CD14-positive monocyte (primary cell): Measurements from ENCODE around the gene ABHD5. TPM values are rescaled to one million over a fixed set of nuclear protein-coding genes. Genes with fewer than 3 reads are reported as not detected.

ENCODE experiments used
- DNase-seq, 3 donors: peaks; one replicate each; pipeline ENCODE4 v3.0.0-alpha.2; 2011 to 2022
- H2AFZ ChIP-seq: 2 replicates; pipeline ENCODE4 v1.6.0; 2012; ENCODE audit warnings: mild to moderate bottlenecking, low read depth, low read length, inconsistent platforms; ENCODE audit not compliant: insufficient read depth, poor library complexity, severe bottlenecking
- H3K27ac ChIP-seq, 2 donors: 1 replicate in 1 of 2; 2 replicates in 1 of 2; pipeline ENCODE4 v1.5.1; 2012 to 2013; ENCODE audit warnings: low read length in 2 of 2, control low read depth in 1 of 2, inconsistent platforms in 1 of 2, low read depth in 1 of 2, mild to moderate bottlenecking in 1 of 2
- H3K27me3 ChIP-seq, 2 donors: one replicate each; pipeline versions ENCODE4 v1.6.0 to v1.6.1; 2011 to 2013; ENCODE audit warnings: low read length in 2 of 2; ENCODE audit not compliant: control insufficient read depth in 2 of 2, insufficient read depth in 2 of 2
- H3K36me3 ChIP-seq, 2 donors: replicated peaks in 1 of 2; 1 replicate in 1 of 2; 2 replicates in 1 of 2; pipeline versions ENCODE4 v1.5.1 to v1.6.1; 2012 to 2013; ENCODE audit warnings: low read length in 2 of 2, control low read depth in 1 of 2, inconsistent platforms in 1 of 2, mild to moderate bottlenecking in 1 of 2; ENCODE audit not compliant: insufficient read depth in 2 of 2, control insufficient read depth in 1 of 2
- H3K4me1 ChIP-seq, 2 donors: 1 replicate in 1 of 2; 2 replicates in 1 of 2; pipeline versions ENCODE4 v1.5.1 to v1.6.1; 2012 to 2013; ENCODE audit warnings: low read length in 2 of 2, control low read depth in 1 of 2, inconsistent platforms in 1 of 2, mild to moderate bottlenecking in 1 of 2, moderate library complexity in 1 of 2; ENCODE audit not compliant: insufficient read depth in 2 of 2, control insufficient read depth in 1 of 2
- H3K4me2 ChIP-seq: replicated peaks from 2 replicates; pipeline ENCODE3; 2012; ENCODE audit warnings: low read length, moderate library complexity, mild to moderate bottlenecking; ENCODE audit not compliant: poor library complexity, severe bottlenecking; ENCODE audit errors: extremely low read depth
- H3K4me3 ChIP-seq, 3 experiments: fragments of 200-600 bp in 1 of 3; sonication (generic) in 1 of 3; replicated peaks in 1 of 3; 1 replicate in 2 of 3; 2 replicates in 1 of 3; pipeline ENCODE4 v1.5.1; 2011 to 2013; ENCODE audit warnings: low read length in 3 of 3, mild to moderate bottlenecking in 3 of 3, control low read depth in 2 of 3, low read depth in 2 of 3, inconsistent platforms in 1 of 3, moderate library complexity in 1 of 3
- H3K79me2 ChIP-seq: 2 replicates; pipeline ENCODE4 v1.6.0; 2012; ENCODE audit warnings: mild to moderate bottlenecking, control low read depth, inconsistent platforms, low read length, moderate library complexity; ENCODE audit not compliant: insufficient read depth
- H3K9ac ChIP-seq: 2 replicates; pipeline ENCODE4 v1.6.0; 2017; ENCODE audit warnings: low read length, mild to moderate bottlenecking; ENCODE audit not compliant: insufficient read depth, poor library complexity, severe bottlenecking
- H3K9me3 ChIP-seq, 2 donors: replicated peaks in 1 of 2; 1 replicate in 1 of 2; 2 replicates in 1 of 2; pipeline versions ENCODE4 v1.5.1 to v1.6.1; 2012 to 2013; ENCODE audit warnings: low read length in 2 of 2, control low read depth in 1 of 2; ENCODE audit not compliant: control insufficient read depth in 1 of 2, insufficient read depth in 1 of 2
- H4K20me1 ChIP-seq: 2 replicates; pipeline ENCODE4 v1.6.0; 2012; ENCODE audit warnings: mild to moderate bottlenecking, low read length, control low read depth, moderate library complexity; ENCODE audit not compliant: insufficient read depth
- H3K27ac Mint-ChIP-seq, 7 donors: one replicate each; pipeline ENCODE4 v1.8.0; 2020; ENCODE audit warnings: mild to moderate bottlenecking in 7 of 7, mixed read lengths in 7 of 7, moderate library complexity in 6 of 7, inconsistent platforms in 2 of 7
- H3K27me3 Mint-ChIP-seq, 3 donors: one replicate each; pipeline ENCODE4 v1.8.0; 2021 to 2022; ENCODE audit warnings: low read depth in 3 of 3, mild to moderate bottlenecking in 3 of 3, mixed read lengths in 3 of 3, moderate library complexity in 3 of 3, inconsistent platforms in 1 of 3
- H3K36me3 Mint-ChIP-seq, 2 donors: one replicate each; pipeline ENCODE4 v1.8.0; 2020; ENCODE audit warnings: mixed read lengths in 2 of 2, inconsistent platforms in 1 of 2, mild to moderate bottlenecking in 1 of 2
- H3K4me1 Mint-ChIP-seq: one replicate; pipeline ENCODE4 v1.8.0; 2020; ENCODE audit warnings: mild to moderate bottlenecking, mixed read lengths
- H3K4me3 Mint-ChIP-seq, 2 donors: one replicate each; pipeline ENCODE4 v1.8.0; 2020; ENCODE audit warnings: mild to moderate bottlenecking in 2 of 2, mixed read lengths in 2 of 2, moderate library complexity in 1 of 2
- H3K9me3 Mint-ChIP-seq, 7 donors: one replicate each; pipeline ENCODE4 v1.8.0; 2020 to 2022; ENCODE audit warnings: mixed read lengths in 7 of 7, mild to moderate bottlenecking in 6 of 7, moderate library complexity in 6 of 7, inconsistent platforms in 2 of 7
- CTCF ChIP-seq: fragments of 200-600 bp; IDR thresholded peaks from one replicate; pipeline ENCODE4 v1.8.0; 2022; ENCODE audit warnings: antibody characterized with exemption, mild to moderate bottlenecking
- WGBS: methylation state at CpG from one replicate; pipeline ENCODE4 v1.1.5; 2013; ENCODE audit warnings: missing lambda C conversion rate; ENCODE audit not compliant: insufficient coverage; 5-methylcytosine and 5-hydroxymethylcytosine counted together
- intact Hi-C, 2 donors: fragments of 100-400 bp; cut with micrococcal nuclease; formaldehyde crosslinking; loops; one replicate each; pipeline versions ENCODE4 v1.15.0 to v1.15.1; 2023
- polyA plus RNA-seq, 3 donors: library from polyadenylated mRNA; depleted of rRNA in 1 of 3; unstranded in 2 of 3; stranded (reverse) in 1 of 3; fragments of 300-500 nt in 2 of 3; fragments of >200 nt in 1 of 3; fragmentation: Illumina TruSeq in 2 of 3; gene quantifications; 1 replicate in 2 of 3; 2 replicates in 1 of 3; pipeline ENCODE4 v1.2.3, GENCODE V29; 2012 to 2021

The ABHD5 gene
- polyA plus RNA-seq, 3 donors: 32.9 to 40.0 (median 34.5) TPM

- H3K27me3 ChIP-seq: no peaks in the 10 kb centered on the region
- peaks cover 0 to 4% (median 2%) of the 10 kb centered on the region in 7 donors for H3K9me3 Mint-ChIP-seq
- H3K9me3 ChIP-seq: no peaks in the 10 kb centered on the region
- no peak for DNase-seq
- peaks cover 27% of the 10 kb centered on the region for H3K4me1 Mint-ChIP-seq
- H3K36me3 Mint-ChIP-seq: peaks cover 2 to 4% of the 10 kb centered on the region in 2 donors
- H3K27ac Mint-ChIP-seq: no peak overlapping the region
- H3K4me3 ChIP-seq: no peak overlapping the region
- H3K79me2 ChIP-seq: peaks cover 23% of the 10 kb centered on the region
- H4K20me1 ChIP-seq: no peaks in the 10 kb centered on the region
- no peak overlapping the region for H3K4me2 ChIP-seq
- intact Hi-C loops: loop anchor here in 1 of 2 donors (5.0 kb wide), 1 partner anchor 66 kb away; the partner anchor contains the start of gene ANO10
- peaks cover 2 to 7% (median 5%) of the 10 kb centered on the region in 3 donors for H3K27me3 Mint-ChIP-seq
- no peak overlapping the region for H3K27ac ChIP-seq
- no peak overlapping the region for H2AFZ ChIP-seq
- H3K9ac ChIP-seq: no peak overlapping the region
- peaks cover 27% of the 10 kb centered on the region in 2 donors for H3K4me1 ChIP-seq
- H3K36me3 ChIP-seq: no peaks in the 10 kb centered on the region
- no peak for TF ChIP-seq CTCF
- H3K4me3 Mint-ChIP-seq: no peak overlapping the region
- WGBS: no CpG with 5 or more reads among the region's 4 CpGs
Observed at GRCh38 chr3:43688245-43688650, 2.5 kb upstream of the ABHD5 start.

GRCh38 chr3:43689166-43689565, 1.6 kb upstream of the ABHD5 start:
- Mint-ChIP-seq H3K9me3 (peaks cover 0 to 3% (median 0%) of the 10 kb centered on the region in 7 donors), H3K4me3 (no peak overlapping the region), H3K4me1 (peaks cover 34% of the 10 kb centered on the region), H3K27me3 (peaks cover 0 to 7% (median 5%) of the 10 kb centered on the region in 3 donors), H3K36me3 (peaks cover 2 to 4% of the 10 kb centered on the region in 2 donors), H3K27ac (no peak overlapping the region)
- no peak for DNase-seq
- no peak for TF ChIP-seq CTCF
- no peak overlapping the region for H3K27ac ChIP-seq
- H3K79me2 ChIP-seq: peaks cover 33% of the 10 kb centered on the region
- H4K20me1 ChIP-seq: no peaks in the 10 kb centered on the region
- peaks cover 29 to 36% of the 10 kb centered on the region in 2 donors for H3K4me1 ChIP-seq
- H3K4me3 ChIP-seq: no peak overlapping the region
- H3K9ac ChIP-seq: no peak overlapping the region
- no peaks in the 10 kb centered on the region for H3K36me3 ChIP-seq
- intact Hi-C loops: loop anchor here in 1 of 2 donors (5.0 kb wide), 1 partner anchor 67 kb away; the partner anchor contains the start of gene ANO10
- WGBS: 100% methylated on average over 1 of the region's 2 CpGs
- no peak overlapping the region for H2AFZ ChIP-seq
- H3K27me3 ChIP-seq: no peaks in the 10 kb centered on the region
- no peaks in the 10 kb centered on the region for H3K9me3 ChIP-seq
- H3K4me2 ChIP-seq: no peak overlapping the region
